GM10266 (cell line): Measurements from ENCODE around the gene GORASP1.
A peak's percentile ranks its signal among the peaks of the same experiment; 100 is the strongest.

Source experiments
- DNase-seq: peaks from one replicate; pipeline ENCODE4 v3.0.0; 2012; ENCODE audit errors: extremely low spot score
- TF ChIP-seq, protein P1 (sequence below): IDR thresholded peaks from 2 replicates; pipeline ENCODE4 v1.5.1; 2012; ENCODE audit warnings: mild to moderate bottlenecking, low read depth; ENCODE audit not compliant: control insufficient read depth, insufficient read depth; ENCODE audit errors: missing control alignments

GORASP1 gene

DNA sequence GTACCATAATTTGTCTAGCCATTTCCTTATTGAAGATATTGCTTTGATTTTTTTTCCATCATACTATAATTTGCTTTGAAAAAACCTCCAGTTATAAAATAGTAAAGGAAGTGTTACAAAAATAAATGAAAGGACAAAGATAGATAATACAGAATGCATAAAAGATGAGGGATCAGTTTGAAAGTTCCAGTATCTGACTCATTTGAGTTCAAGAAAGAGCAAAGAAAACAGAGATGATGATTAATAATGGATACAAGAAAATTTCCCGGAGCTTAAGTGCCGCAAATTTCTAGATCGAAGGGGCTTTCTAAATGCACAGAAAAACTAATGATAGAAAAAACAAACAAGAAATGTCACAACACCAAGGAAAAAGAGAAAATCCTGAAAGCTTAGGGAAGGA, 51.3 kb downstream of the GORASP1 start:
- no peak for DNase-seq
- TF ChIP-seq, protein P1, sequence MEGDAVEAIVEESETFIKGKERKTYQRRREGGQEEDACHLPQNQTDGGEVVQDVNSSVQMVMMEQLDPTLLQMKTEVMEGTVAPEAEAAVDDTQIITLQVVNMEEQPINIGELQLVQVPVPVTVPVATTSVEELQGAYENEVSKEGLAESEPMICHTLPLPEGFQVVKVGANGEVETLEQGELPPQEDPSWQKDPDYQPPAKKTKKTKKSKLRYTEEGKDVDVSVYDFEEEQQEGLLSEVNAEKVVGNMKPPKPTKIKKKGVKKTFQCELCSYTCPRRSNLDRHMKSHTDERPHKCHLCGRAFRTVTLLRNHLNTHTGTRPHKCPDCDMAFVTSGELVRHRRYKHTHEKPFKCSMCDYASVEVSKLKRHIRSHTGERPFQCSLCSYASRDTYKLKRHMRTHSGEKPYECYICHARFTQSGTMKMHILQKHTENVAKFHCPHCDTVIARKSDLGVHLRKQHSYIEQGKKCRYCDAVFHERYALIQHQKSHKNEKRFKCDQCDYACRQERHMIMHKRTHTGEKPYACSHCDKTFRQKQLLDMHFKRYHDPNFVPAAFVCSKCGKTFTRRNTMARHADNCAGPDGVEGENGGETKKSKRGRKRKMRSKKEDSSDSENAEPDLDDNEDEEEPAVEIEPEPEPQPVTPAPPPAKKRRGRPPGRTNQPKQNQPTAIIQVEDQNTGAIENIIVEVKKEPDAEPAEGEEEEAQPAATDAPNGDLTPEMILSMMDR: no peak

DNA sequence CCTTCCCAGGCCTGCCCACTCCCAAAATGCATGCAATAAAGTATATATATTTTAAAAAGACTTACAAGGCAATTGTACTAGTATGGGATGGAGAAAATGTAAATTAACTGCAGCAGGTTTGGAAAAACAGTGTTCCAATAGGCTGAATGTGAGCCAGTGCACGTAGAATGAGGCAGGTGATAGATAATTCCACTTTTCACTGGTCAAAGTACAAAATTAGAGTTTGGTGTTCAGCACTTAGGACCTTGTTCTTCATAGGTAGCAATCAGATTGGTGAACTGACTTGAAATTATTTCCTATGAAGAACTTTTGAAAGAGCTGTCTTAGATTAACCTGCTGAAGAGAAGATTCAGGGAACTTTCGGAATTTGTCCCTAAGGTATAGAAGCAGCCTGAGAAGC, 53.7 kb downstream of the GORASP1 start:
- DNase-seq: no peak
- TF ChIP-seq, protein P1: no peak

DNA sequence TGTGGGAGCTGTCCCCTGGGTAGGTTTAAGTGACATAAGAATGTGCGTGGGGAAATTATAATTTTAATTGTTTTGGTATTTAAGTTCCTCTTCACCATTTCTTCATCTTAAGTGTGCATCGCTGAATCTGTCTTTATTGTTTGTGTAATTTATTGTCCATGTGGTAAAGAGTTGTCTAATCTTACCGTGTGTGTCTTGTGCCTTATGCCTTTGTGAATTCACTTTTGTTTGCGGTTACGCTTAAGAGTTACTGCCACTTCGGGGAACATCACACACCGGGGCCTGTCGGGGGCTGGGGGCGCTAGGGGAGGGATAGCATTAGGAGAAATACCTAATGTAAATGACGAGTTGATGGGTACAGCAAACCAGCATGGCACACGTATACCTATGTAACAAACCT, 54.8 kb downstream of the GORASP1 start:
- DNase-seq: no peak
- TF ChIP-seq, protein P1: no peak

DNA sequence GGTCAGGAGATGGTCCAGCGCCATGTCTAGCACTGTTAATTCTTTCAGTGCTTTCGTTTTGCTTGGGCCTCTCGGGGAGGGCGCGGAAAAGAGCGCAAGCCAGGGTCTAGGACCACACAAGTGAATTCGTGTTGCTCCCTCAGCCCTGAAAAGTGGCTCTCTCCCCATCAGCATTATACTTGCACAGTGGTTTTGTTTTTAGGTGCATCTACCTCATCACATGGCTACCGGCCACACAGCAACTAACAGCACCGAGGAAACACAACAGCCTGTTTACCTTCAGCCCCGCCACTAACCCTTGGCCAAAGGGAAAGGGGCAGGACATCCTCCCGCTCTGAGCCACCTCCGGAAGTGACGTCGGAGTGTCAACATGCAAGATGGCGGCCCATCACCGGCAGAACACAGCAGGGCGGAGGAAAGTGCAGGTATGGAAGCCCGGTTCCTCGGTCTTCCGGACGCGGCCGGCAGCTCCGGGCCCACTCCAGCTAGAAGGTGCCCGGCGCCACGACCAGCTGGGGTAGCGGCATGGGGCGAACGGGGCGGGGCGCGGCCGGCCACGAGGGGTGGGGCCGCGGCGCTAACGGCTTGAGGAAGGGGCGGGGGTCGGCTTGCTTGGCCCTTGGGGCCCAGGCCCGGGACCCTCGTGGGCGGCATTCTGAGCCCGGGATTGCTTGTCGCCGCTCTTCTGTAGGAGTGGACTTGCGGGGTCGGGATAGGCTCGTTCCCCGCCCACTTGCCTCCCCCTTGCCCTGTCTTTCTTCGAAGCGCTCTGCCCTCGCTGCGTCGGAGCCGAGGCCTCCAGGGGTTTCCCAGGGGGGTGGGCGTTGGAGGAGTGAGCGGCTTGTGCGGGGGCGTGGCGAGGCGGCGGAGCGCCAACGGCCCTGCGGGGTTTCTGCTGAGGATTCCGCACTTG, 55.5 kb downstream of the GORASP1 start, which contains the start of the genes SCN11A and WDR48:
SCN11A (minus strand) TSS at position 296 of the 913 bp plus-strand sequence. CDS start 101,582 bp downstream, outside the sequence.
WDR48 (plus strand) TSS at position 368 of the 913 bp plus-strand sequence; CDS start at position 378, 10 bp downstream.
- DNase-seq: peak; percentile 92
- TF ChIP-seq, protein P1: no peak

DNA sequence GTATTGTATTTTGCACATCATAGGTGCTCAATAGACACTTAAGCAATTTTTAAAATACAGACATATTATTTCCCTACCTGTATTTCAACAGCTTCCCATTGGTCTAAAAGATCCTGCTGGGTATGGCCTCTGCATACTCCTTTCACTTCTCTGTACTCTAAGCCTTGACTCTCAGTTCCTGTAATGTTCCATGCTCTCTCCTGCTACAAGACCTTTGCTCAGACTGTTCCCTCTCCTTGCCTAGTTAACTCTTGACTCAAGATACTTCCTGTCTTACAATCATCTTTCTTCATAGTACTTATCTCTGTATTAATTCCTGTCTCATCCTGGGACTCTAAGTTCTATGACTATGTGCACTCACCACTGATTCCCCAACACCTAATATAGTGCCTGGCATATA, 57.4 kb downstream of the GORASP1 start:
- TF ChIP-seq, protein P1: no peak
- no peak for DNase-seq
